CD4-positive, alpha-beta T cell treated with Interleukin-21 for 1 hour (primary cell): ENCODE data around the gene ERICH4.

Experiments used
- DNase-seq: peaks from one replicate; pipeline ENCODE4 v3.0.0-alpha.2; 2020

ERICH4 gene

GRCh38 chr19:41436674-41436951 lies 6.3 kb upstream of the ERICH4 start:
- DNase-seq, result no peak

GRCh38 chr19:41437944-41438574 lies 4.9 kb upstream of the ERICH4 start:
- no peak for DNase-seq

- DNase-seq, result peak; percentile 95
These were observed 3.3 kb upstream of the ERICH4 start, which contains the start of gene DMAC2 for GRCh38 chr19:41439441-41440222. DMAC2 (minus strand) TSS chr19:41439912; CDS start chr19:41439899, 13 bp downstream.

- no peak for DNase-seq
These were observed 1.5 kb upstream of the ERICH4 start for GRCh38 chr19:41441321-41441945.

- no peak for DNase-seq
These were observed 978 bp downstream of the ERICH4 start for GRCh38 chr19:41443813-41444455.

GRCh38 chr19:41445575-41445974 lies 2.6 kb downstream of the ERICH4 start:
- DNase-seq, result no peak

GRCh38 chr19:41447732-41448332 lies 4.9 kb downstream of the ERICH4 start:
- DNase-seq, result no peak

- DNase-seq, result peak; percentile 74
These were observed 6.3 kb downstream of the ERICH4 start for GRCh38 chr19:41449079-41449864.

GRCh38 chr19:41449865-41450178 lies 6.9 kb downstream of the ERICH4 start:
- no peak for DNase-seq

GRCh38 chr19:41452584-41453275 lies 9.8 kb downstream of the ERICH4 start:
- DNase-seq, result no peak

GRCh38 chr19:41455936-41456335 lies 13.0 kb downstream of the ERICH4 start:
- no peak for DNase-seq

- DNase-seq, result no peak
These were observed 13.5 kb downstream of the ERICH4 start for GRCh38 chr19:41456342-41456918.

GRCh38 chr19:41457241-41457640 lies 14.3 kb downstream of the ERICH4 start:
- peak; percentile 38 for DNase-seq

- DNase-seq, result no peak
These were observed 19.5 kb downstream of the ERICH4 start for GRCh38 chr19:41462497-41462896.

- peak; percentile 25 for DNase-seq
These were observed 20.6 kb downstream of the ERICH4 start for GRCh38 chr19:41463257-41464256.

GRCh38 chr19:41476583-41476982 lies 33.6 kb downstream of the ERICH4 start:
- no peak for DNase-seq

GRCh38 chr19:41478171-41478570 lies 35.2 kb downstream of the ERICH4 start:
- no peak for DNase-seq

GRCh38 chr19:41478875-41479756 lies 36.2 kb downstream of the ERICH4 start:
- no peak for DNase-seq

- DNase-seq, result no peak
These were observed 36.8 kb downstream of the ERICH4 start for GRCh38 chr19:41479757-41480191.
